Ovary (tissue), 9 donors: ENCODE data around the gene COL8A1. TPM values are rescaled to one million over a fixed set of nuclear protein-coding genes. Genes with fewer than 3 reads are reported as not detected.

Experiments used
- DNase-seq, 5 donors: peaks; one replicate each; pipeline ENCODE4 v3.0.0-alpha.2; 2019 to 2020
- H3K27ac ChIP-seq, 2 donors: fragments of 200-600 bp; one replicate each; pipeline versions ENCODE4 v1.5.1 to v1.8.0; 2019 to 2022
- H3K27me3 ChIP-seq: fragments of 200-600 bp; one replicate; pipeline ENCODE4 v1.8.0; 2022
- H3K36me3 ChIP-seq: fragments of 200-600 bp; sonication (generic); one replicate; pipeline ENCODE4 v1.5.1; 2019
- H3K4me1 ChIP-seq: one replicate; pipeline ENCODE4 v1.8.1; 2013; ENCODE audit warnings: mild to moderate bottlenecking, moderate library complexity; ENCODE audit not compliant: insufficient read depth
- H3K4me3 ChIP-seq: fragments of 200-600 bp; sonication (generic); one replicate; pipeline ENCODE4 v1.5.1; 2017
- H3K9me3 ChIP-seq, 2 donors: fragments of 200-600 bp in 1 of 2; sonication (generic) in 1 of 2; one replicate each; pipeline versions ENCODE4 v1.5.1 to v1.8.1; 2013 to 2019; ENCODE audit warnings: mild to moderate bottlenecking in 1 of 2, moderate library complexity in 1 of 2
- EP300 ChIP-seq: sonication (generic); formaldehyde crosslinking; IDR thresholded peaks from one replicate; pipeline ENCODE4 v1.6.1; 2017; ENCODE audit warnings: antibody characterized with exemption
- POLR2A ChIP-seq: fragments of 450-650 bp; IDR thresholded peaks from one replicate; pipeline ENCODE4 v1.6.1; 2017; ENCODE audit warnings: antibody characterized with exemption, mild to moderate bottlenecking, moderate library complexity
- WGBS, 3 donors: extraction: QIAGEN DNeasy Blood & Tissue Kit in 1 of 3; methylation state at CpG; one replicate each; pipeline versions ENCODE4 v1.1.5 to v1.1.7; 2013 to 2017; 5-methylcytosine and 5-hydroxymethylcytosine counted together
- intact Hi-C, 4 donors: fragments of 100-400 bp; cut with DNase I; formaldehyde crosslinking; loops; one replicate each; pipeline versions ENCODE4 v1.11.0 to v1.15.1; 2022 to 2023
- polyA plus RNA-seq, 2 donors: library from polyadenylated mRNA; stranded (reverse); fragments of 200-250 nt in 1 of 2; fragments of 350-450 nt in 1 of 2; fragmentation: Illumina TruSeq in 1 of 2; extraction: RNeasy Lipid Tissue Mini Kit (QIAGEN cat#74804) in 1 of 2; gene quantifications; one replicate each; pipeline ENCODE4 v1.2.3, GENCODE V29; 2013 to 2014
- total RNA-seq, 7 donors: library from RNA; depleted of rRNA in 2 of 7; stranded (reverse); fragments of >200 nt in 2 of 7; fragmentation: NEBNext Ultra II Directional in 3 of 7; extraction: Animal tissue kit (Norgen Biotek cat#: 25700) in 3 of 7; gene quantifications; one replicate each; pipeline versions ENCODE4 v1.1.0 to v1.2.4, GENCODE V29; 2016 to 2023
- TF ChIP-seq, protein P1 (sequence below), 3 donors: fragments of 450-650 bp in 2 of 3; fragments of 200-600 bp in 1 of 3; IDR thresholded peaks; one replicate each; pipeline versions ENCODE4 v1.5.1 to v1.8.0; 2016 to 2022; ENCODE audit warnings: antibody characterized with exemption in 3 of 3, mild to moderate bottlenecking in 1 of 3
- donor health status: DM: no; HTN: no; CAD: no; lungs with moderate emphysema.
- donor health status: DM: no; HTN: no; CAD: no.
- donor health status: Bipolar disorder and iron deficiency.
- donor health status: DM: yes; HTN: yes; CAD: no.
- donor health status: DM: no; HTN: no; CAD: no.
- donor health status: DM: yes; HTN: yes; CAD: no.

Gene COL8A1
- total and polyA plus RNA-seq, 9 donors, result 2.0 to 37.2 (median 11.9) TPM

DNA sequence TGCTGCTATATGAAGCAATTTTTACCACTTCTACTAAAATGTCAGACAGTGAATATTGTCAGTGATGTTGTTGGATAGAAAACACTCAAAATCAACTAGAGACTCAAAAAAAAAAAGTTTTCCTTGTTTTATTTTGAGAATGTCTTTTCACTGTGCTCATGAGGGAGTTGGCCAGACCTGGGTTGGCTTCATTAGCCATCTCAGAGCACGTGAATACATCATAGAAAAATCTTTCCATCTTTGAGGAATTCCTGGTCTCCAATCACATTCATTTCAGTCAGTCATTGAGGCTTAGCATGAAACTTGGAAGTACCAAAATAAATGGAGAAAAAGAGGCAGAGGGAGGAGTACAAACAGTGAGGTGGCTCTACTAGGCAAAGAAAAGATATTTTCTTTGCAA, 121.6 kb downstream of the COL8A1 start:
- H3K36me3 ChIP-seq, result no peaks in the 10 kb centered on the region
- H3K4me3 ChIP-seq, result no peak overlapping the region
- H3K27me3 ChIP-seq, result no peaks in the 10 kb centered on the region
- H3K4me1 ChIP-seq, result peaks cover 1% of the 10 kb centered on the region
- DNase-seq, result no peak
- no peaks in the 10 kb centered on the region for H3K9me3 ChIP-seq
- WGBS, 3 donors, result 5 to 28% (median 14%) methylated on average over 1 of the region's 1 CpG
- no peak for TF ChIP-seq EP300
- TF ChIP-seq, protein P1, sequence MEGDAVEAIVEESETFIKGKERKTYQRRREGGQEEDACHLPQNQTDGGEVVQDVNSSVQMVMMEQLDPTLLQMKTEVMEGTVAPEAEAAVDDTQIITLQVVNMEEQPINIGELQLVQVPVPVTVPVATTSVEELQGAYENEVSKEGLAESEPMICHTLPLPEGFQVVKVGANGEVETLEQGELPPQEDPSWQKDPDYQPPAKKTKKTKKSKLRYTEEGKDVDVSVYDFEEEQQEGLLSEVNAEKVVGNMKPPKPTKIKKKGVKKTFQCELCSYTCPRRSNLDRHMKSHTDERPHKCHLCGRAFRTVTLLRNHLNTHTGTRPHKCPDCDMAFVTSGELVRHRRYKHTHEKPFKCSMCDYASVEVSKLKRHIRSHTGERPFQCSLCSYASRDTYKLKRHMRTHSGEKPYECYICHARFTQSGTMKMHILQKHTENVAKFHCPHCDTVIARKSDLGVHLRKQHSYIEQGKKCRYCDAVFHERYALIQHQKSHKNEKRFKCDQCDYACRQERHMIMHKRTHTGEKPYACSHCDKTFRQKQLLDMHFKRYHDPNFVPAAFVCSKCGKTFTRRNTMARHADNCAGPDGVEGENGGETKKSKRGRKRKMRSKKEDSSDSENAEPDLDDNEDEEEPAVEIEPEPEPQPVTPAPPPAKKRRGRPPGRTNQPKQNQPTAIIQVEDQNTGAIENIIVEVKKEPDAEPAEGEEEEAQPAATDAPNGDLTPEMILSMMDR (IDR thresholded peaks at IDR 0.05), result no peak
- no peak for TF ChIP-seq POLR2A
- no peak overlapping the region for H3K27ac ChIP-seq
- intact Hi-C loops, result no loop called here

DNA sequence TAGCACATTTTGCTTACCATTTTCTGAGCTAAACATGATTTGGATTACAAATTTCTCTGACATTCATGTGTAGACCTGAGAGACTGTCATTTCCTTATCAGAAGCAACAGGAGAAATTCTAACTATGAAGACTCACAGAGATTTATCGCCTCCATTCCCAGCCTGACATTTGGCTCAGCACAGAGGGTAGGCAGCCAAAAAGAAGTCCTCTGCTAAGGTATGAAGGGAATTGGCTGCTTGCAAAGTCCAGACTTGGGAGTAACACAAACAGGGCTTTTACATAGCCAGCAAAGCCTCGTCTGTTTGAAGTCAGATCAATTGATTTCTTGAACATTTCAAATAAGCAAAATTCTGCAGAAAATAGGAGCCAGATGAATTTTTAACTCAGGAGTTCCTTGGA, 122.2 kb downstream of the COL8A1 start:
- no peak for DNase-seq
- Histone ChIP-seq H3K9me3 (no peaks in the 10 kb centered on the region), H3K36me3 (no peaks in the 10 kb centered on the region), H3K4me3 (no peak overlapping the region), H3K4me1 (peaks cover 1% of the 10 kb centered on the region), H3K27me3 (no peaks in the 10 kb centered on the region), H3K27ac (no peak overlapping the region)
- WGBS, 3 donors, result 2 to 12% (median 7%) methylated on average over 2 of the region's 2 CpGs
- intact Hi-C loops, result no loop called here
- TF ChIP-seq, protein P1 (IDR thresholded peaks at IDR 0.05), result no peak
- TF ChIP-seq EP300 (no peak), POLR2A (no peak)

DNA sequence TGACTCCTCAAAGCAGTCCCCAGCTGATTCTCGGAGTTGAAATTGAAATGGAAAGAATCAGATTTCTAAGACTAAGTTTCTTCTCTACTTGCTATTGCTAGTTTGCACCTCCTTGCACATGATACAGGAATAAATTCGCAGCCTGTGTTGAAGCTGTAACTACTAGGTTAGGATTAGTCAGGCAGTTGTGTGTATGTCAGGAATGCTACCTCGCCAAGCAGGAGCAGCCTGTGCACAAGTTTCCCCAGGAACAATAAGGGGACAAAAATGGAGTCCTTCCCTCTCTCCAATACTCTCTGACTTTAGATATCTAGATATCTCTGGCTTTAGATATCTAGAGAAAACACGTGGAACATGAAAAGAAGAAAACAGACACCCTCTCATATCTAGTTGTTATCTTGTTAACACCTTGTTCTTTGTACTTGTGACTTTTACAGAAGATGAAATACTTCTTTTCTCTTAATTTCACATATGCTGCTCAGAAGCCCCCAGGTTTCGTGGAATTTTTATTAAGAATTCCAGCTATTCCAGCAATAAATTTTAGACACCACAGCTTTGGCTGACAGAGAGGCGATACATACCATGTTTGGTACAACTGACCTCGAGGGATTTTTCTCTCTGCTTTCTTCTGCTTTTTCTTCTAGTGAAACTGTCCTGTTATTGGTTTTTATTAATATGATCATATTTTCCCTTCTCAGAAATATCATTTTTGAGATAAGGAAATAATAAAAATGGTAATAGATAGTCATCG, 123.2 kb downstream of the COL8A1 start:
- H3K9me3 ChIP-seq, result no peaks in the 10 kb centered on the region
- intact Hi-C loops, result no loop called here
- WGBS, 3 donors, result 60 to 62% (median 61%) methylated on average over 8 of the region's 8 CpGs
- no peak overlapping the region for H3K4me3 ChIP-seq
- no peak overlapping the region for H3K27ac ChIP-seq
- DNase-seq, result no peak
- H3K36me3 ChIP-seq, result no peaks in the 10 kb centered on the region
- H3K4me1 ChIP-seq, result peaks cover 1% of the 10 kb centered on the region
- no peaks in the 10 kb centered on the region for H3K27me3 ChIP-seq
- TF ChIP-seq POLR2A (no peak), EP300 (no peak)
- TF ChIP-seq, protein P1 (IDR thresholded peaks at IDR 0.05), result no peak

DNA sequence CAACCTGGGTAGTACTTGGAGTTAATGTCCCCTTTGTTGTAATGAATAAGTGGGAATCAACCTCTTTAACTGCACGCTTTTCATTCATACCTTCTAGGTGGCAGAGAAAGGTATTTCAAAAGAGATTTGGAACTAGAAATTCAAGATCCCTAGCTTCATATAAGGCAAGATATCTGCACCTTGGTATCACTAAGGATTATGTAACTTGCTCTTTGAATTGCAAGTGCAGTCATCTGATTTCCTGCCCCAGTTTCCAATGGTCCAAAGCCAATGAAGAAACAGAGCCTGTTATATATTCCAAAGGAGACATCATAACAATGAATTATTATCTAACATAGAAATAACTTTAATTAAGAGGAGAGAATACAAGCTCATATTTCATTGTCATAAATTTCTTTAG, 124.5 kb downstream of the COL8A1 start:
- H3K27me3 ChIP-seq, result no peaks in the 10 kb centered on the region

More for the DNA sequence above, 124.5 kb downstream of the COL8A1 start:
- Histone ChIP-seq H3K9me3 (no peaks in the 10 kb centered on the region), H3K27ac (no peak overlapping the region), H3K36me3 (no peaks in the 10 kb centered on the region), H3K4me1 (peaks cover 1% of the 10 kb centered on the region), H3K4me3 (no peak overlapping the region)
- DNase-seq, result no peak
- TF ChIP-seq, protein P1 (IDR thresholded peaks at IDR 0.05), result no peak
- TF ChIP-seq EP300 (no peak), POLR2A (no peak)
- 96 to 100% (median 100%) methylated on average over 1 of the region's 1 CpG for WGBS, 3 donors
- intact Hi-C loops, result no loop called here
